ENCODE results near the gene FAM110C. TPM values are rescaled to one million over a fixed set of nuclear protein-coding genes. Genes with fewer than 3 reads are reported as not detected.
"Not testable (repeated sequence)": the region's sequence is repeated elsewhere in the genome, so short reads cannot be mapped to it uniquely, and the experiment has no call there.

FAM110C gene
- total RNA-seq, 1 experiment from 2014 or later, result 3.9 TPM

GRCh38 chr2:18402-19271 is 27.7 kb downstream of the FAM110C start:
- Mint-ChIP-seq H3K9me3 (ENCODE audit: unreplicated experiment) (no peaks in the 10 kb centered on the region), H3K4me3 (ENCODE audit: unreplicated experiment) (no peak overlapping the region), H3K4me1 (ENCODE audit: low read depth, unreplicated experiment) (no peaks in the 10 kb centered on the region), H3K36me3 (ENCODE audit: insufficient read depth, unreplicated experiment) (no peaks in the 10 kb centered on the region), H3K27ac (ENCODE audit: unreplicated experiment) (no peak overlapping the region), H3K27me3 (ENCODE audit: insufficient read depth, unreplicated experiment) (peaks cover 6% of the 10 kb centered on the region)
- ChIA-PET CTCF (no interaction called here), POLR2A (no interaction called here)
- no peaks in the 10 kb centered on the region for H3K9me3 ChIP-seq
- no peaks in the 10 kb centered on the region for H3K36me3 ChIP-seq (ENCODE audit: control insufficient read depth, insufficient read depth, low read length)
- peak in 1 of 2 experiments; percentile 32 for DNase-seq
- intact Hi-C loops (cut with micrococcal nuclease; ENCODE audit: unreplicated experiment), result no loop called here
- no peak overlapping the region for H3K4me3 ChIP-seq (ENCODE audit: low read depth, low read length)
- H3K4me1 ChIP-seq, result no peaks in the 10 kb centered on the region
- no peaks in the 10 kb centered on the region for H3K27me3 ChIP-seq (replicated peaks; ENCODE audit: control insufficient read depth, insufficient read depth, low read length)
- BruUV-seq (replicated peaks), result no TSS peak
- TF ChIP-seq CTCF (IDR thresholded peaks at IDR 0.05; ENCODE audit: insufficient read depth in 1 of 2, low read depth in 1 of 2, low read length in 1 of 2, severe bottlenecking in 1 of 2, unreplicated experiment in 1 of 2), result peak; percentile 42 to 57

GRCh38 chr2:15916-16315 is 30.4 kb downstream of the FAM110C start:
- BruUV-seq (replicated peaks); H3K4me1 Mint-ChIP-seq (ENCODE audit: low read depth, unreplicated experiment); H3K36me3 Mint-ChIP-seq (ENCODE audit: insufficient read depth, unreplicated experiment); H3K9me3 ChIP-seq; H3K27me3 Mint-ChIP-seq (ENCODE audit: insufficient read depth, unreplicated experiment); H3K9me3 Mint-ChIP-seq (ENCODE audit: unreplicated experiment); POLR2A ChIA-PET; H3K4me3 ChIP-seq (ENCODE audit: low read depth, low read length); H3K27ac Mint-ChIP-seq (ENCODE audit: unreplicated experiment); H3K36me3 ChIP-seq (ENCODE audit: control insufficient read depth, insufficient read depth, low read length); H3K4me3 Mint-ChIP-seq (ENCODE audit: unreplicated experiment); intact Hi-C loops (cut with micrococcal nuclease; ENCODE audit: unreplicated experiment); H3K4me1 ChIP-seq; H3K27me3 ChIP-seq (replicated peaks; ENCODE audit: control insufficient read depth, insufficient read depth, low read length); DNase-seq: not testable (repeated sequence)
- CTCF ChIA-PET, result interaction anchor here (1.9 kb wide), 1 partner anchor 126 kb away, joined by 8 read pairs; no protein-coding TSS in a partner anchor

- H3K4me1 Mint-ChIP-seq (ENCODE audit: low read depth, unreplicated experiment), result no peaks in the 10 kb centered on the region
- H3K4me1 ChIP-seq, result no peaks in the 10 kb centered on the region
- no peak overlapping the region for H3K4me3 Mint-ChIP-seq (ENCODE audit: unreplicated experiment)
- TF ChIP-seq CTCF (IDR thresholded peaks at IDR 0.05; ENCODE audit: insufficient read depth in 1 of 2, low read depth in 1 of 2, low read length in 1 of 2, severe bottlenecking in 1 of 2, unreplicated experiment in 1 of 2), result peak; percentile 11 to 67
- no peak overlapping the region for H3K4me3 ChIP-seq (ENCODE audit: low read depth, low read length)
- no peaks in the 10 kb centered on the region for H3K27me3 ChIP-seq (replicated peaks; ENCODE audit: control insufficient read depth, insufficient read depth, low read length)
- H3K36me3 ChIP-seq (ENCODE audit: control insufficient read depth, insufficient read depth, low read length), result no peaks in the 10 kb centered on the region
- no TSS peak for BruUV-seq (replicated peaks)
- CTCF ChIA-PET, result no interaction called here
- H3K27ac Mint-ChIP-seq (ENCODE audit: unreplicated experiment), result no peak overlapping the region
- intact Hi-C loops (cut with micrococcal nuclease; ENCODE audit: unreplicated experiment), result no loop called here
- peaks cover 9% of the 10 kb centered on the region; the same call in 1 of the 2 replicates for H3K9me3 ChIP-seq
- no peaks in the 10 kb centered on the region for H3K9me3 Mint-ChIP-seq (ENCODE audit: unreplicated experiment)
- no peaks in the 10 kb centered on the region for H3K36me3 Mint-ChIP-seq (ENCODE audit: insufficient read depth, unreplicated experiment)
- POLR2A ChIA-PET, result no interaction called here
- DNase-seq, result peak in 1 of 2 experiments; percentile 55
- peaks cover 3% of the 10 kb centered on the region for H3K27me3 Mint-ChIP-seq (ENCODE audit: insufficient read depth, unreplicated experiment)
Measured at GRCh38 chr2:11248-11941, 34.9 kb downstream of the FAM110C start.

All from Caco-2 (cell line).